NK-92 (cell line): ENCODE data around the gene CACNA1I.
"Not testable (repeated sequence)": the region's sequence is repeated elsewhere in the genome, so short reads cannot be mapped to it uniquely, and the experiment has no call there.

Source experiments
- DNase-seq: peaks from one replicate; lab custom pipeline; 2025; ENCODE audit not compliant: unreplicated experiment; lab: John Stamatoyannopoulos, UW

The CACNA1I gene

DNA sequence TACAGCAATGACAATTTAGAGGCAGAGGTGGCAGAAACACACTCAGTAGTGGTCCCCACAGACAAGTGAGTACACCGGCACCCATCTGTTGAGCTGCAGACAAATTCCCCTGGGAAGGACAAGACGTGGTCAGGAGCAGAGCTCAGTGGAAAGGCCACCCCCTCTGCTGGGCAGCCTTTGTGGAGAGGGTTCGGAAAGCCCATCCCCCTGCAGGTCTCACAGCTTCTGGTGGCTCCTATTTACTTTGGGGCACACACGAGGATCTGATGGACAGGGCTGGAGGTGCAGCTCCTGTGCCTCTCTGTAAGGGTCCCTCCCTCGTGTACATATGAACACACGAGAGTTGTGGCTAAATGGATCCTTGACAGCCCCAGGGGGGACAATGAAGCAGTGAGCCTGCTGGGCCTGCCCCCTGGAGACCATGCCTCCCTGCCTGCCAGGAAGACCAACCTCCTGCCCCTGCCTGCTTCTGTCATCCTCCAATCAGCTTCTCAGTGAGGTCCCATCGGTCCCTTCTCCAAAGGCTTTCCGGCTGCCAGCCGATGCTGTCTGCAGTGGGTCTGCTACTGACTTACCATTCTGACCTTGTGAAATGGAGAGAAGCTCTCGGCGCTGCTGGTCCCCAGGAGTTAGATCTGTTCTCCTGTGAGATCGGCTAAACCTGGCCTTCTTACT lies 161.5 kb downstream of the CACNA1I start:
- DNase-seq = no peak

GRCh38 chr22:39732625-39733024 lies 162.1 kb downstream of the CACNA1I start:
- DNase-seq = no peak

GRCh38 chr22:39733191-39733590 lies 162.6 kb downstream of the CACNA1I start:
- no peak for DNase-seq

GRCh38 chr22:39734046-39734445 lies 163.5 kb downstream of the CACNA1I start:
- not testable (repeated sequence) for DNase-seq

DNA sequence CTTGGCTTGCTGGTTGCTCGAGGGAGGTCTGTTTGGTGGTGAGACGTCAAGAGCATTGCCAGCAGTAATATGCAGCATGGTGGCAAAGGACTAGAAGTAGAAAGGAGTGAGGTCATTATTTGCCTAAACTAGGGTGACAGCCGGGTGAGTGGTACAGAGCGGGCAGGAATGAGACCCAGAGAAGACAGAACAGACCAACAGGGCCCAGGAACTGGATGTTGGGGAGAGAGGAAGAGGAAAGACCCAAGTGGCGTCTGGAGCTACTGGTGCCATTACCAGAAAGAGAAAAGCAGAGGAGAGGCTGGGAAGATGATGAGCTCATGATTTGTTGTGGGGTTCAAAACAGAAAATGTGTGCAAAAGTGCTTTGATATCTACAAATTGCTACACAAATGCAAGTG lies 164.3 kb downstream of the CACNA1I start:
- DNase-seq = no peak

- no peak for DNase-seq
Measured at GRCh38 chr22:39735776-39736175, 165.2 kb downstream of the CACNA1I start.

DNA sequence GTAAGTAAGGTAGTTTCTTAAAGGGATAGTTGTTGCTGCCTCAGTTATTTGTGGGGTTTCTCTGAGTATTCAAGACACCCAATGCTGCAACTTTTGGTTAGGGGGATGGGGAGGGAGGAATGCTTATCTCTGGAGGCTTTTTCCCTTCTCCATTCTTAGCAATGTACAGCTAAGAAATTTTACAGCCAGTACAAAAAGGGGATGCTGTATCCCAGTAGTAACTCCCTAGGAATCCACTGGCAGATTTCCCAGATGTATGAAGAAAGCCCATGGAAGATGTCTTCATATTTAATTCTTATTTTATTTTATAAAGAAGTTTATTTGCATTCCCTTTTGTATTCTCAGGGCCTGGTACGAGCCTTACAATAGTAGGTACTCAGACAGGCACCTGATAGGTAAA lies 168.2 kb downstream of the CACNA1I start:
- no peak for DNase-seq
